Stimulated activated CD4-positive, alpha-beta T cell treated with anti-CD3 and anti-CD28 coated beads, Interleukin-4, amount 100 ng/mL, for 1 hour (primary cell): ENCODE results near the gene FBN1.

Source experiments
- DNase-seq: peaks from one replicate; pipeline ENCODE4 v3.0.0-alpha.2; 2020

FBN1 gene

DNA sequence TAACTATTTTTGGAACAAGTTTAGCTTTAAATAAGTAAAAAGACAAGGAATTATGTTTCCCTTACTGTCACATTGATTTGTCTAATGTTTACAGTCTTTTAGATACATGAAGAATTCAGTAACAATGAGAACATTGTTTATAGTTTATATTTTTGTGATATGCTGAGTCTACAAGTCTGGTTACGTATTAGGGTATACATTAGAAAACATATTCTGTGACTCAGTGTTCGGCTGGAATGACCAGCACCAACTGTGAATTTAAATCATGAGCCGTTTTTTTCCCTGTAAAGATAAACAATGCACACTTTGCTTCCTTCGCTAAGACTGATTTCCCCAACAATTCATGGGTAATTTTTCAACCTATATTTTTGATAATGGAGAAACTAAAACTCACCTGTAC is 182.8 kb downstream of the FBN1 start:
- DNase-seq, result no peak

DNA sequence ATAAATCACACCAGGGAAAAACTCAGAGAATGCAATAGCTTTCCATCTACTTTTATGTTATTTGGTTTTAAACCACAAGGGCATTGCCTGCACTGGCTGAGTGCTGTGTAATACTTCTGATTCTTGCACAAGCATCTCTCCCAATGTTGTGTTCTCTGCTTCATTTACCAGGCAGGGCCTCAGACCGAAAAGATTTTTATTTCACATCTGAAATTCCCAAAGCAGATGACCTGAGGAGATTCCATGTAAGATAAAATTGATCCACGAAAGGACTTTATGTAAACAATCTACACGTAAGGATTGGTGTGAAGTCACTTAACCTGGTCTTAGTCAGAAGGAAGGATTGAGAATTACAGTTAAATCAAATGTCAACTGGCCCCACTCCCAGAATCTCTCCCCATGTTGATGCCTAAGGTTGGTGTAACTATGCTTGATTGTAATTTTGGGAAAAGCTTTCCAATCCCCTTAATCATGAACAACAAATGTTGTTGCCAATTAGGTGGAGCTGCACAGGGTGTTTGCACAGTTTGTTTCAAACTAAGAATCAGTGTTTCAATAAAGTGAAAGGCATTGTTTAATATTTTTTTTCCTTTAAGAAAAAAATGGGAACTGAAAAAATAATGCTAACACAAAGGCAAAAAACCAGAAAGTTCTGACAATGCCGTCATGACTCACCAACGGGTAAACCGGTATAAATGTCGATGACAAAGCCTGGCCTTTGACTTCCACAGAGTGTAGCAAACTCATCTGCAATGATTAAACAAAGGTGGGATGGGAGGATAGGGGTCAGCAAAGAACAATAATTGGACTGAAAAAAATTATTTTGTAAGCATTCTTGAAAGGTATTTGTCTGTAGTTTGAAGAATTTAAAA is 185.7 kb downstream of the FBN1 start:
- no peak for DNase-seq

DNA sequence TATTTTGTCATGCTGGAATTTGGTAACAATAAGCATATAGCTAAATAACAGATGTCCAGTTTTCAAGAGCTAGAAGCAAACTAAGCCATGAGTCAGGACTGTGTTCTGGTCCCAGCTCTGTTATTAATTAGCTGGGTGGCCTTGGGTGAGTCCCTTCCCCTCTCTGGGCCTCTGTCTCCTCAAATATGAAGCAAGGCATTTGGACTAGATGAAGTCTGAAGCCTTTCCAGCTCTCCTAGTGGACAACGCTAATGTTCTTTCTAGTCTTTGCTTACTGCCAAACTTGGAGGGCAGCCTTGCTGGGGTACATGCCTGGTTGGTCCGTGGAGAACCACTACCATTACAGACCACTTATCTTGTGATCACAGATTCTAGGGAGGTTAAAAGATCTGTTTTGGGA is 186.6 kb downstream of the FBN1 start:
- DNase-seq, result no peak

DNA sequence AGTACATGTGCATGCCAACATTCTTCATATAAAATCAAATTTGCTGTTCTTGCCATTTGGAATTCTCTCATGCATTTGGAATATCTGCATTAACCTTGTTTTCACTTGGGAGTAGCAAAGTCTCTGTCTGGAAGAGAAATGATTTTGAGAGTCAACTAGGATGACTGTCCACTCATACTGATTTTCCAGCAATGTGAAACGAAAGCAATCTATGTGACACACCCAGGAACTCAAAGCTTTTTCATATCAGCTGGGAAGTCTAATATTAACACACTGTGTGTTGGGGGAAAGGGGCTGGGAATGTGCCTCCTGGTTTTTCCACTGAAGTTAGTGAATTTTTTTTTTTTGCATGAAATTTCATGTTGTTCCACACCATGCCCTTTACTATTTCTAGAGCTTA is 189.4 kb downstream of the FBN1 start:
- no peak for DNase-seq

DNA sequence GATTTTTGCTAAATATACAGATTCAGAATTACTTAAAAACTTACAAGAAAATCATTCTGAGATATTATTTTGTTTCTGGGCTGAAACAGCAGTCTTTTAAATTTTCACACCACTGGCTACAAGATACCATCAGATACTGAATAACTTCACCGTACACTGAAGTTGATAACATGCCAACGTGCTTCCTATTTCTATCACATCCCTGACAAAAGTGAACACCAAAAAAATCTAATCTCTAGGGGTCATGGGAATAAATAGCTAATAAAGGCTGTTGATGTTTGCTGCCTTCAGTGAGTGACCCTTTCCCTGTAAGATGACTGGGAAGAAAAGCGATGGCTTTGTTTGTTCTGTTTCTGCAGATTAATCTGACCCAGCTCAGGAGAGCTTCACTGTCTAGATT is 193.8 kb downstream of the FBN1 start:
- DNase-seq, result no peak

DNA sequence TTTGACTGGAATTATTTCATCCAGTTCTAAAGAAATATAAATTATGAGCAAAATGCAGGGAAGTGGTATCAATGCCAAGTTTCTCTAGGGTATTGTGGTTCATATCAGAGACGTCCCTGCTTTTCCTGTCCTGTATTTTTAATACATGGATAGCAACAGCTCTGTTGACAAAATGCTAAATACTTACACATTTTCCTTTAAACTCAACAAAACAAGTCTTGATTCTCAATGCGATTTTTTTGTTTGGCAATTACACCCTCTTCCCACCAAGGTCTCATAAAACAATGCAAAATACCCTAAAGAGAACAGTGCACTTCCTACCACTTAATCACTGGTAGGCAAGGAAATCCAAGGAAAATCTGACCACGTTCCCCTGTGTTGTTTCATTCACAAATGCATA is 194.3 kb downstream of the FBN1 start:
- no peak for DNase-seq

DNA sequence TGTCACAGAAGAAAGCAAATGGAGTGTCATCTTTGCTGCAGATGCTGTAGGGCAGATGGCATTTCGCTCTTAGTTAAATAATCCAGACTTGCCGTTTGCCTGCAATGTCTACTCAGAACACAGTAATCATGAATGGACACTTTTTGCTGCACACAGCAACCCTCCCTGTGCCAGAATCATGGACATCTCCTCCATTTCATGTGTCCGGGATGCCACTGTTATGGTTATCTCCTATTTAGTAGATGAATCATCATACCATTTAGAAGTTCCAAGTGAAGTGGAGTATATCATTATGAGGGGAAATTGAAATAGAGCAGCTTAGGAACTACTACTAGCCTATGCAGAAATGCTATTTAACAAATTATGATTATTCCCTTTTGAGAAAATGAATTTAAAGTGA is 195.8 kb downstream of the FBN1 start:
- no peak for DNase-seq

DNA sequence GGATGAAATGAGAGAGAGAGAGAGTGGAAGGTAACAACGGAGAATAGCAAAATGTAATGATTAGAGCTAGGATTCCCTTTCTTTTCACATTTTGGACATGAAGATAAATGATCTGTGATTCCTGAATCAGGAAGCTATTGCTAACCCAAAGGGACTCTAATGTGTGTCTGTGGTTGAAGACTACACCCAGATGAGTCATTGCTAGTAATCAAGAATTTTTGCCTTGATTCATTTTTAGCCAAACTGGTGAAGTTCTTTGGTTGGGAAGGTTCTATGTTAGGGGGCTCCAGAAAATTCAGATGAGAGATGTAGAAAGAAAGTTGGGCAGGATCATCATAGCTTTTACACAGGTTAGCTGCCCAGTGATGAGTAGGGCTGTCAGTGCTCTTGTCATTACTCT is 197.9 kb downstream of the FBN1 start:
- DNase-seq, result no peak

DNA sequence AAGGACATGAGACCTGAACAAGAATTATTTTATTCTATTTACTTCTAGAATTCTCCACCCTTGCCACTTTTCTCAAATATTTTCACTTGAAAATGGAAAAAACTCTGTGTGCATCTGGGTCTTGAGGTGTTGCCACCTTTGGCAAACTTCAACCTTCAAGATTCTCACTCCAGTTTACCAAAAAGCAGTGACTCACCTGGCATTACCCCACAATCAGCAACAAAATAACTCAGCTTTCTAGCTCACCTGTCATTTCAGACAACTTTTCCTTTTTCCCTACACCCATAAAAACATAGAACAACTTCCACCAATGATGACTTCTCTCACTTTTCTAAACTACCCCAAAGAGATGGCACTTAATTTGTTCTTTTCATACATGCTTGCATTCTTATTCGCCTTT is 198.5 kb downstream of the FBN1 start:
- no peak for DNase-seq

DNA sequence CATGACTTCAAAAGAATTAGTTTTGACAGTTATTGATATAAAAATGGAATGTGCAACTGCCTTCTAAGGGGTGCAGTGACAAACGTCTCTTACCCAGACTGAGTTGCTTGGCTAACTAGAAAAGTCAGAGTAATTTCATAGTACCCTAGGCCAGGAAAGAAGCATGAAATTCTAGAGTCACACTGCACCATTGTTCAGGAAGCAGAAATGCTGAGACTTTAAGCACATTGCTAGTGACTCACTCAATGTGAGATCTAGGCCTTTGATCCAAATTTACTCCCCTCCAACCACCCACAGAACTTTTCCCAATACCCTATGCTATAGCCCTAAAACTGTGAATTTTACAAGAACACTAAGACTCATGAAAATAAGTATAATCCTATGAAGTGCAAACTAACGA is 203.5 kb downstream of the FBN1 start:
- DNase-seq, result no peak

DNA sequence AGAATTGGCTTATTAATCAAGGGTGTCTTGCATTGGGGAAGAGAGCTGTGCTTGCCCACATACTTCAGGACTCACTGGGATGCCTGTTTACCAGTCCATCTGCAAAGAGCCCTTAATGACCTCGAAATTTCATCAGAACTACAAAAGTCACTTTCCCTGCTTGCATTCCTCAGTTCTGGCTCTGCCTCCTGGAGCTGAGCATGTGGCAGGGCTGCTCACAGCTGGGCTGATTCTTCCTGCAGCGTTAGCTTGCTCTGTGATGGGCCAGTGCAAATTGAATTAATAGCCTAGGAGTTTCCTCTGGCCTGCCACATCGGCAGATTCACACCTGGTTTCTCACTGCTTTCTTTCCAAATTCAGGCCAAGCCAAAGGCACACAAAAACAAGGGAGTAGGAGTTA is 205.4 kb downstream of the FBN1 start:
- no peak for DNase-seq

DNA sequence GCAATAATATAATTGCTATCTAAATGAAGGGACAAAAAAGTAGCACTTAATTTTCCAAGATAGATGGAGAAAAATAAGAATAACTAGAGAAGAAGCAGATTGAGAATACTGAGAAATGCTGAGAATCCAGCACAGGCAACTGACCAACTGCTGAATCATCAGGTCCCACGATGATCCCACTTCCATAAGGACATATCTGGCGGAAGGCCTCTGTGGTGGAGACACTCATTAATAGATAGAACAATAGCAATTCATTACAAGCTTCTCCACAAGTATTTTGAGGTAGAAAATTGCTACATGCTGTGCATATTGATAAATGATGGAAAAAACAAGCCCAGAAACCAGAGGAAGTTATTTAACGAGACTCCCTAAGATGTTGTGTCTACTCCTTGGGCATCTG is 208.3 kb downstream of the FBN1 start:
- DNase-seq, result no peak

DNA sequence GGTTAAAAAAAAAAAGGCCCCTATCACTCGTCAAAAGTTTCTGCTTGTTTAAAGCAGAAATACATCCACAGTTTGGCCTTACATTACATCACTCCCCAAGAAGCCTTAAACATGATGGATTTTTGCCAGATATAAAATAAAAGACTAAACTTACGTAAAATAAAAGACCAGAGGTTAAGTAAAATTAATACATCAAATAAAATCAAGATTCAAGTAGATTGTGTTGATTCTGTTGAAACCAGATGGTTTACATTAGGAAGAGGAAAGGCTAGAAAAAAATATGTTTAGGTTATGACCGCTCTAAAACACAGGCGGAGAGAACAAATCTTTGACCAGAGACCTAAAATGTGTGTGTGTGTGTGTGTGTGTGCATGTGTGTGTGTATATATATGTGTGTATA is 210.2 kb downstream of the FBN1 start:
- DNase-seq, result no peak

DNA sequence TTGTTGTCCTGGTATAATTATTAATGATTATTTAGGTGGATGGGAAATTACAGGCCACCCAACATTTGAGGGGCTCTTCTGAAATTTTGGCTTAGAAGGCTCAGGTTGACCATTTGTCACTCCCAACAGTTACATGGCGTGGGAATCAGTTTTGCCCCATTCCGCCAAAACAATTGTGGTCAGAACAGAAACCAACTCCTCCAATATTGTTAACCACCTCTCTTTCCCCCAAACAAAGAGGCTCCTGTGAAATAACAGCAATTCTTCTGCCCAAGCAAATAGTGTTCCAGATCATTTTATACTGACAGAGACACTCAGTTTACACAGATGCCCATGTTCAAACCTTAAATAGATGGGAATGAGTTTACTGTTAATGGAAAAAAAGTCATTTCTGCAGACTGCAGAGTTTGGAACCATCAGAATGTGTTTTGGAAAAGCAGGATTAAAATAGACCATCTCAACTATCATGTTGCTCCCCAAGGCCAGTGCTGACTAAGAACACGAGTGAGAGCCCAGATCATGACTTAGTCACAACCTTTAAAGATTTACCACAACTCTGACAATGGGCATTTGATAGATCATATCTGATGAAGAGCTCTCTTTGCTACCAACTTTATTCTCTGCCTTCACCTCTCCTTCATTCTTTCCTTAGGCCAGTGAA is 212.2 kb downstream of the FBN1 start:
- no peak for DNase-seq

DNA sequence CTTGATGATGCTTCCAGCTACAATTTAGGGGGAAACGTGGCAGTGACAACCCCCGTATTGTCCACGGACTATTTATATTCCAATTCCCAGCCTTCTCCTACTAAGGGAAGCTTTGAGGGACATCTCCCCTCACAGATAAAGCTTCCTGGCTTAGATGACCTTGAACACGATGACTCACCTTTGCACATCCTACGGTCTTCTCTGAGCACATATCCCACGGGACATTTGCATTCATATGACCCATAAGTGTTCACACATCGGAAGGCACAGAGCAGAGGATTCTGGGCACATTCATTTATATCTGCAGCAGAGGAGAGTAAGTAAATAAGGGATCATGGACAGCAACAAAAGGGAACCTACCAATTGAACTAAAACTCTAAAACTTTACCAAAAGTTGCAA is 212.8 kb downstream of the FBN1 start:
- no peak for DNase-seq

DNA sequence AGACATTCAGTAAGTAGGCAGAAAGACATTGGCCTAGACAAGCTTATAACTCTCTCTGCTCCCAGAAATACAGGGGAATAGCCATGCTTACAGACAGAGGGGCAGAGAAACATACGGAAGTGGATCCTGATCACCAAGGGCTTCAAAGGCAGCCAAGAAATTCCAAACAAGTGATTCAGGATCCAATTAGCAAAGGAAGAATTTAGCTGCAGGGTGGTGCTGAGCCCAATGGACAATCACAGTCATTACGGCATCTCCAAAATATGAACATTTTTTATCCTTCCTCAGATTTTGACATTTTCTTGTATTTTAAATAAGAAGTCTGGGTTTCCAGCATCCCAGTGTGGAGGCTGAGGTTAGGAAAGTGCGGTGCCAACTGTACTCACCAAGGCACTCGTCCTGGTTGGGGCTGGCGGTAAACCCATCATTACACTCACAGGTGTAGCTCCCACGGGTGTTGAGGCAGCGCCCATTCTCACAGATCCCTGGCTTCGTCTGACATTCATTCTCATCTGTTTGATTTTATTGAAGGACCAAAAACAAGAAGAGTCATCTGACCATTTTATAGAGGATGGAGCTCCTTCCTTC is 217.5 kb downstream of the FBN1 start:
- no peak for DNase-seq

DNA sequence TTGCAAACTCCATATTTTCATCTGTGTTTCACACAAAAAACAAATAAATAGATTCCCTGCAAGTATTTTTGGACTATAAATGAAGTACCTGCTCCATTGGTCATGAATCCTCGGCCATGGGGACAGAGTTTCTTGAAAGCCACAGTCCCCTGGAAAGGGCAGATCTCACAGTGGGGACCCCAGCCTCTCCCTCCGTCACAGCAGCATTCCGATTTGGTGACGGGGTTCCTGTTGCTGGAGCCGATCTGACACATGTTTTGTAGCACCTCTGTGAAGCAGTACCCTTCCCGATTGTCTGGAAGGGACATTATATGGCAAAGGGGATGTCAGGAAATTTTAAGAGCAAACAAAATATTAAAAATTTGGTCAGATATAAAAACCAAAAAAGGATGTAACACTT is 218.0 kb downstream of the FBN1 start:
- DNase-seq, result no peak

DNA sequence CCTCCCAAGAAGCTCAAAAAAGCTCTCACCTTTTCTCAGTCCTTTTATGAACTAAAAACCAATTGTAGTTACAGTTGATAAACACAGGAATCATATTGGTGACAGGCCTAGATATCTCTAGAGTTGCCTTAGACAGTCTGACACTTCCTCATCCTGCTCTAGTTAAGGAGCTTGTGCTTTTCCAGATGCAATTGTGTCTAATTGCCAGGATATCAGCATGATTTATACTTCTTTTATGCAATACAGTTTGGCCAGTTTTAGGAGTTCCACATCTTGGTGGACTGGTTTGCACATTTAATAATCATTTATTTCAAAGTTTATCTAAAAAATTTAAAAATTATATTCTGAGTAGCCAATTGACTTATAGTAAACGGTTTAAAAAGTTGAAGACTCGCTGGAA is 218.6 kb downstream of the FBN1 start:
- DNase-seq, result no peak

DNA sequence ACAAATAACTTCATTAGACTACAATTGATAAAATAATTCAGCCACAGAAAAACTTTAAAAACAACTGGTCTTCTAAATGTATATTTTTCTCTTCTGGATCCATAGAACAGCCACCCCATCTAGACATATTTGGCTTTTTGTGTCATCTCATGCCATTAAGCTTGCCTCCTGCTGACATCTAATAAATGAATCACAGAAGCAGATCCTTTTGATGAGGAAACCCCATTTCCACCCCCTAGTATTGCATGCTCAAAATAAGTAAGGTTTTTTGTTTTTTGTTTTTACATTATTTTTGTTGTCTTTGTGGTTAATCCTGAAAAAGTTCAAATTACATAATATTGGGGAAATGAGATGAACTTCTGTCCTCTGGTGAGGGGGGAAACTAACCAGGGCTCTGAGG is 219.5 kb downstream of the FBN1 start:
- no peak for DNase-seq

DNA sequence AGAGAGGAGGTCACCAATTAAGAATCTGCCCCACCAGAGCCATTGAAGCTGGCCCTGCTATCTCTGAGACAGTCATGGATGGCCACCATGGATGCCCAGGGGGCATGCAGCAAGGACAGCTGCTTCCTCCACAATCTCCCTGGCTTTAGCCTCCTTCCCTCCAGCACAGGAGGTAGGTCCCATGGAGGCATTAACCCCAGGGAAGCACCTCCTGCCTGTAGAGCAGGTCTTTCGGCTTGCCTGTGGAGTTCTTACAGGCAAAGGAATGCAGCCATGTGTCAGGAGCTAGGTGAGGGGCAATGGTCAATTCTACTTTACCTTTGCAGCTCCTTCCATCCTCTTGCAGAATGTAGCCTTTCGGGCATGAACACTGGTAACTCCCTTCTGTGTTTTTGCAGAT is 220.5 kb downstream of the FBN1 start:
- DNase-seq, result no peak

DNA sequence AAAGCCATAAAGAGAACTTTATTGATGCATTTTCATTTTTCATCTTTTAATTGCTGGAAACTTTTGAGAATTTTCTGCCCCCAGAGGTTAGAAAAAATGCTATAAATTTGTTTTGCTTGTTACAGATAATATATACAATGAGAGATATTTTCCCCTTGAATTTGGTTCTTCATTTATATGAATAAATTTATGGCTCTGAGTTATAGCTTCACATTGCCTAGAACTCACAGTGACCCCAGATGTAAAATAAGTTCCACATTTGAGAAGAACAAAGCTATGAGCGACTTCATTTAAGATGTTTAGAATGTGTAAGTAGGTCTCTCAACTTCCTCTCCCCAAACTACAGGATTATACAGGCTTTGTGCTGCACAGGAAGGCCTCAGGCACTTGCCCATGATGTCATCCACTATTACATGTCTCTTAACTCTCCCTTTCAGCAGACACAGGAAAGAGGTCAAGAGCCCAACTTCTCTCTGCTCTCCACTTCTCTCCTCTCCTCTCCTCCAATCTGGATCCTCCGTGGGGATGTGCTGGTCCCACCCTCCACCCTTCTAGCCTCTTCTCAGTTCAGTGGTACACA is 221.5 kb downstream of the FBN1 start:
- no peak for DNase-seq

DNA sequence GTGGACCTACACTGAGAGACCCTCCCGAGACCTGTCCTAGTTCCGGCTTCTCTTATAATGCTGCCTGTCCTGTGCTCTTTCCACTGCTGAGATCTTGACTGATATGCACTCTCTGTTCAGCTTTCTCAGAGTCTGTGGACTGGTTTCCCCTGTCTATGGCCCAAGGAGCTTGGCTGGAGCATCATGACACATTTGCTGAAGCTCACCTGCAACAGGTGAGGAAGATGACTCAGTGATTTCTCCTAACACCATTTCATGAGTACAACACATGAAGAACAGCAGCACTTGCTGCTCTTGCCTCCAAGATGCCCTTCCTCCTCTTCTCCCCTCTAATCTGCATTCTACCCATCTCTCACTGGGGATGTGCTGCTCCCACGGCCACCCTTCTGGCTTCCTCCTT is 222.2 kb downstream of the FBN1 start:
- DNase-seq, result no peak

DNA sequence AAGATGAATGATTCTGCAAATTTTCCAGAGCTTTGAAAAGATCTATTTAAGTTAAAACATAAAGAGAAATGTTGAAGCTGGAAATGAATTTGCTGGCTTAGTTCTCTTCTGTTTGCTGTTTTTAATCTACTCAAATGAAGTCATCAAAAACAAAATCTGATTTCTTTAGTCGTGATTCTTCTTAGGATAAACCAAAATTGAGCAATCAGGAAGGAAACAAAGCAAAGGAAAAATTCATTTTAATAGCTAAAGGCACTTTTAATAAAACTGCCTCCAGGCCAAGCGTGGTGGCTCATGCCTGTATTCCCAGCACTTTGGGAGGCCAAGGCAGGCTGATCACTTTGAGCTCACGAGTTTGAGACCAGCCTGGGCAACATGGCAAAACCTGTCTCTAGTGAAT is 223.1 kb downstream of the FBN1 start:
- no peak for DNase-seq

DNA sequence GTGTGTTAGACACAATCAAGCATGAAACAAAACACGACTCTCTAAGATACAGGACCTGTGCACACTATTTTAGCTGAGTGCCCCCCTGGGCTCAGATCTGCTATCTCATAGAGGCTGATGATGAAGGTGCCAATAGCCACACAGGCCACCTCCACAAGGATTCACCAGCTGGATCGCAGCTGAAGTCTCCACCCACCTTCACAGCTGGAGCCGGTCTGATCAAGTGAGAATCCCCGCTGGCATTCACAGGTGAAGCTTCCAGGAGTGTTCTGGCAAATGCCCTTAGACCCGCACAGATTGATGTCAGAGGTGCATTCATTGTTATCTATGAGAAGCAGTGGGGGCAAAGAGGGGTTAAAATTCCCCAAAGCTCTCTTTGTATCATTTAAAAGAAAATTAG is 224.1 kb downstream of the FBN1 start:
- DNase-seq, result no peak
